IMR-90 (cell line): ENCODE measurements around the gene BCAS3. TPM values are rescaled to one million over a fixed set of nuclear protein-coding genes. Genes with fewer than 3 reads are reported as not detected.
A peak's percentile ranks its signal among the peaks of the same experiment; 100 is the strongest.

Source experiments
- ATAC-seq: fragments of 200-7000 bp; cut with Tn5 transposase; 2 replicates; pipeline ENCODE4 v1.9.1; 2020; ENCODE audit warnings: low read depth, mild to moderate bottlenecking, moderate library complexity
- BruUV-seq: library from RNA; stranded (reverse); fragments of 400-500 nt; replicated peaks from 2 replicates; lab custom pipeline; 2021; lab: Mats Ljungman, UMichigan
- CTCF ChIA-PET: fragments of 300-600 bp; formaldehyde crosslinking; extraction: SDS; loops from one replicate; lab custom pipeline; 2021; ENCODE audit warnings: antibody characterized with exemption; lab: Yijun Ruan, JAX
- POLR2A ChIA-PET: fragments of 300-600 bp; sonication (Branson Sonifier 250); formaldehyde crosslinking; loops from one replicate; lab custom pipeline; 2022; ENCODE audit warnings: antibody characterized with exemption; ENCODE audit not compliant: unreplicated experiment; lab: Charles Lee
- DNase-seq: peaks from one replicate; pipeline ENCODE4 v3.0.0; 2013
- H2AFZ ChIP-seq: replicated peaks from 2 replicates; pipeline ENCODE3; 2013; ENCODE audit warnings: low read length, mild to moderate bottlenecking; ENCODE audit not compliant: poor library complexity
- H2AK5ac ChIP-seq: 2 replicates; pipeline ENCODE4 v1.6.1; 2013; ENCODE audit warnings: low read depth, low read length, inconsistent platforms
- H2AK9ac ChIP-seq: replicated peaks from 2 replicates; pipeline ENCODE3; 2013; ENCODE audit warnings: mild to moderate bottlenecking, low read depth, low read length, moderate library complexity; ENCODE audit not compliant: poor library complexity
- H2BK120ac ChIP-seq: 2 replicates; pipeline ENCODE4 v1.6.1; 2013; ENCODE audit warnings: low read depth, low read length, inconsistent platforms
- H2BK15ac ChIP-seq: 3 replicates; pipeline ENCODE4 v1.6.1; 2013; ENCODE audit warnings: low read depth, low read length, inconsistent platforms
- H2BK20ac ChIP-seq: 2 replicates; pipeline ENCODE4 v1.6.1; 2013; ENCODE audit warnings: low read depth, mild to moderate bottlenecking, inconsistent platforms, low read length, moderate library complexity
- H2BK5ac ChIP-seq: 2 replicates; pipeline ENCODE4 v1.6.1; 2013; ENCODE audit warnings: mild to moderate bottlenecking, low read depth, low read length, inconsistent platforms; ENCODE audit not compliant: poor library complexity, severe bottlenecking
- H3K14ac ChIP-seq: replicated peaks from 2 replicates; pipeline ENCODE4 v1.6.1; 2013; ENCODE audit warnings: low read depth, low read length, inconsistent platforms
- H3K18ac ChIP-seq: 2 replicates; pipeline ENCODE4 v1.6.1; 2013; ENCODE audit warnings: low read depth, low read length, control low read depth
- H3K23ac ChIP-seq: 2 replicates; pipeline ENCODE4 v1.6.1; 2013; ENCODE audit warnings: low read depth, low read length, inconsistent platforms
- H3K27ac ChIP-seq: 2 replicates; pipeline ENCODE4 v1.5.1; 2013; ENCODE audit warnings: mild to moderate bottlenecking, control low read depth, low read length; ENCODE audit not compliant: insufficient read depth
- H3K27me3 ChIP-seq: 2 replicates; pipeline ENCODE4 v1.6.1; 2013; ENCODE audit warnings: low read length; ENCODE audit not compliant: control insufficient read depth, insufficient read depth
- H3K36me3 ChIP-seq: 2 replicates; pipeline ENCODE4 v1.6.1; 2013; ENCODE audit warnings: low read length, mixed read lengths; ENCODE audit not compliant: control insufficient read depth, insufficient read depth
- H3K4ac ChIP-seq: 2 replicates; pipeline ENCODE4 v1.6.1; 2013; ENCODE audit warnings: low read depth, low read length, inconsistent platforms
- H3K4me1 ChIP-seq: 2 replicates; pipeline ENCODE4 v1.6.1; 2013; ENCODE audit warnings: low read length, mixed read lengths; ENCODE audit not compliant: control insufficient read depth, insufficient read depth
- H3K4me2 ChIP-seq: 2 replicates; pipeline ENCODE4 v1.6.1; 2013; ENCODE audit warnings: low read depth, mild to moderate bottlenecking, control low read depth, low read length, moderate library complexity
- H3K4me3 ChIP-seq: 2 replicates; pipeline ENCODE4 v1.5.1; 2013; ENCODE audit warnings: low read depth, mild to moderate bottlenecking, control low read depth, low read length, moderate library complexity; ENCODE audit not compliant: insufficient read depth
- H3K56ac ChIP-seq: 2 replicates; pipeline ENCODE4 v1.6.1; 2013; ENCODE audit warnings: low read length, inconsistent platforms; ENCODE audit not compliant: insufficient read depth; ENCODE audit errors: extremely low read depth
- H3K79me1 ChIP-seq, 2 experiments: 2 replicates each; pipeline ENCODE4 v1.6.1; 2013; ENCODE audit warnings: low read length in 2 of 2, inconsistent platforms in 1 of 2, low read depth in 1 of 2
- H3K9ac ChIP-seq: 2 replicates; pipeline ENCODE4 v1.6.1; 2013; ENCODE audit warnings: low read depth, low read length, control low read depth
- H3K9me1 ChIP-seq: 2 replicates; pipeline ENCODE4 v1.6.1; 2013; ENCODE audit warnings: low read length, inconsistent platforms; ENCODE audit not compliant: insufficient read depth
- H3K9me3 ChIP-seq: 2 replicates; pipeline ENCODE4 v1.6.1; 2013; ENCODE audit warnings: low read length; ENCODE audit not compliant: control insufficient read depth, insufficient read depth
- H4K20me1 ChIP-seq: 2 replicates; pipeline ENCODE4 v1.6.1; 2013; ENCODE audit warnings: low read length, inconsistent platforms; ENCODE audit not compliant: insufficient read depth
- H4K5ac ChIP-seq: 2 replicates; pipeline ENCODE4 v1.6.1; 2013; ENCODE audit warnings: mild to moderate bottlenecking, low read depth, low read length, control low read depth
- H4K8ac ChIP-seq, 2 experiments: 2 replicates each; pipeline ENCODE4 v1.6.1; 2013; ENCODE audit warnings: low read depth in 2 of 2, low read length in 2 of 2, control low read depth in 1 of 2, inconsistent platforms in 1 of 2
- H4K91ac ChIP-seq: 2 replicates; pipeline ENCODE4 v1.6.1; 2013; ENCODE audit warnings: low read depth, low read length, inconsistent platforms; ENCODE audit not compliant: insufficient read depth
- CHD1 ChIP-seq: IDR thresholded peaks from 2 replicates; pipeline ENCODE4 v1.6.1; 2012; ENCODE audit warnings: low read depth, low read length, improper control_type of control experiment
- FOS ChIP-seq: fragments of 150-350 bp; IDR thresholded peaks from 2 replicates; pipeline ENCODE4 v1.6.1; 2016; ENCODE audit warnings: low read depth, low read length
- MAFK ChIP-seq: IDR thresholded peaks from 2 replicates; pipeline ENCODE4 v1.6.1; 2012; ENCODE audit warnings: low read depth, low read length, improper control_type of control experiment
- MXI1 ChIP-seq: IDR thresholded peaks from 2 replicates; pipeline ENCODE4 v1.6.1; 2012; ENCODE audit warnings: low read depth, mild to moderate bottlenecking, low read length, moderate library complexity, borderline replicate concordance
- NFE2L2 ChIP-seq: fragments of 150-350 bp; IDR thresholded peaks from 2 replicates; pipeline ENCODE4 v1.6.1; 2016; ENCODE audit warnings: low read depth, mild to moderate bottlenecking, low read length
- POLR2A ChIP-seq: IDR thresholded peaks from 2 replicates; pipeline ENCODE4 v1.6.1; 2012; ENCODE audit warnings: mild to moderate bottlenecking, low read depth, low read length
- RAD21 ChIP-seq: IDR thresholded peaks from 2 replicates; pipeline ENCODE4 v1.6.1; 2012; ENCODE audit warnings: low read length, improper control_type of control experiment
- RCOR1 ChIP-seq: IDR thresholded peaks from 2 replicates; pipeline ENCODE4 v1.6.1; 2012; ENCODE audit warnings: mild to moderate bottlenecking, low read length, improper control_type of control experiment; ENCODE audit not compliant: insufficient replicate concordance
- RFX5 ChIP-seq: IDR thresholded peaks from 2 replicates; pipeline ENCODE4 v1.8.0; 2012; ENCODE audit warnings: low read depth, mild to moderate bottlenecking, low read length, moderate library complexity
- SMC3 ChIP-seq: fragments of 150-350 bp; IDR thresholded peaks from 2 replicates; pipeline ENCODE4 v1.6.1; 2016; ENCODE audit warnings: low read depth, mild to moderate bottlenecking, antibody characterized with exemption, low read length, moderate library complexity
- USF2 ChIP-seq: fragments of 150-350 bp; IDR thresholded peaks from 2 replicates; pipeline ENCODE4 v1.6.1; 2017; ENCODE audit warnings: mild to moderate bottlenecking, antibody characterized with exemption, low read length, low read depth
- WGBS, 2 experiments: methylation state at CpG; one replicate each; pipeline versions ENCODE4 v1.1.5 to v1.1.7; 2013; ENCODE audit warnings: missing lambda C conversion rate in 2 of 2; ENCODE audit not compliant: insufficient read length in 1 of 2; ENCODE audit errors: extremely low coverage in 2 of 2; 5-methylcytosine and 5-hydroxymethylcytosine counted together
- dilution Hi-C: fragments of 300-500 bp; cut with HindIII; formaldehyde crosslinking; loops from one replicate; pipeline ENCODE4 v1.14.3; 2018; ENCODE audit warnings: low sequenced_read_pairs; ENCODE audit not compliant: unreplicated experiment
- in situ Hi-C: fragments of 300-500 bp; cut with MboI; formaldehyde crosslinking; loops from 3 replicates; pipeline ENCODE4 v1.14.3; 2019; ENCODE audit warnings: low sequenced_read_pairs, inconsistent platforms, mixed read lengths
- intact Hi-C: fragments of 100-400 bp; cut with micrococcal nuclease; formaldehyde crosslinking; loops from 2 replicates; pipeline ENCODE4 v1.10.0; 2022
- polyA plus RNA-seq, 3 experiments: library from polyadenylated mRNA; depleted of rRNA; stranded (reverse); fragments of >200 nt; gene quantifications; 2 replicates each; pipeline ENCODE4 v1.2.3, GENCODE V29; 2012; ENCODE audit warnings: low replicate concordance in 1 of 3
- total RNA-seq: library from RNA; depleted of rRNA; stranded (reverse); fragments of >200 nt; gene quantifications from 2 replicates; pipeline ENCODE4 v1.2.3, GENCODE V29; 2012
- TF ChIP-seq, protein P1 (sequence below): fragments of 150-350 bp; IDR thresholded peaks from 2 replicates; pipeline ENCODE4 v1.6.1; 2016; ENCODE audit warnings: low read depth, mild to moderate bottlenecking, low read length, moderate library complexity, borderline replicate concordance
- TF ChIP-seq, protein P2 (sequence below): conservative IDR thresholded peaks from 2 replicates; pipeline ENCODE4 v1.5.1; 2012; ENCODE audit warnings: mild to moderate bottlenecking, low read depth, low read length, improper control_type of control experiment

Gene BCAS3
- total and polyA plus RNA-seq, 2 of the 4 experiments (the other 2 are of a cell fraction), result 6.3 to 27.1 TPM

DNA sequence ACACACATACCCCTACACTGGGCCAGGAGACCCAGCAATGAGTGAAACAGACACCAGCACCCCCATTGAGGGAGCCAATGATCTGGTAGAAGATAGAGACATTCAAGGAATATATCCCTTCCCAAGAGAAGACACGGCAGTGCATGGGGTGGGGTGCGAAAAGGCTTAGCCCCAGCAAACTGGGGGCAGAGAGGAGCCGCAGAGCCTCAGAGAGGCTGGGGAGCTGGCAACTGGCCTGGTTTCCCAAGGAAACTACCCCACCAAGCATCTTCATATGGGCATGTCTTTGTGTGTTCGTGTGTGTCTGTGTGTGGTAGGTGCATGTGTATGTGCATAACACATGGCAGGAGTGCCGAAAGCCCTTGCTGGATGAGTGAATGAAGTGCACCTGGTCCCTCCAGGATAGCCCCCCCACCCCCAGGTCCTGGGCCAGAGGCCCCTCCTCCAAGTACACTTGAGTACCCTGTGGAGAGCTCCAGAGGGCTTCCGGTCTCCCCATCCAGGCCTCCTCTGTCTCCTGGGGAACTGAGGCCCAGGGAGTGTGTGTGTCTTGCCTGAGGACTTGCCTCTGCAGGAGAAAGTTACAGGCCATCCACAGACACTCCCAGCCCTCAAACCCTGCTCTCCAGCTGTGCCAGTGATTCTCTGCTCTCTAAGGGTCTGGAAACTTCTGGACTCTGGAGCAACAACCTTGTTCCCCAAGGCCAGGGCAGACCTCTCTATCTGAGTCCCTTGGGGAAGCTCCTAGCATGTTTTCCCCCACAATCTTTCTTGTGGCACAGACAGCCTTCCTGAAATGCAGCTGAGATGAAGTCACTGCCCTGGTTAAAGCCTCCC is 737.9 kb downstream of the BCAS3 start:
- POLR2A ChIA-PET, result no interaction called here
- no peak overlapping the region for H3K4me2 ChIP-seq
- TF ChIP-seq RCOR1, result no peak
- TF ChIP-seq SMC3, result no peak
- no peak for TF ChIP-seq USF2
- no peak for TF ChIP-seq RFX5
- TF ChIP-seq MAFK, result no peak
- TF ChIP-seq NFE2L2, result no peak
- TF ChIP-seq, protein P1, sequence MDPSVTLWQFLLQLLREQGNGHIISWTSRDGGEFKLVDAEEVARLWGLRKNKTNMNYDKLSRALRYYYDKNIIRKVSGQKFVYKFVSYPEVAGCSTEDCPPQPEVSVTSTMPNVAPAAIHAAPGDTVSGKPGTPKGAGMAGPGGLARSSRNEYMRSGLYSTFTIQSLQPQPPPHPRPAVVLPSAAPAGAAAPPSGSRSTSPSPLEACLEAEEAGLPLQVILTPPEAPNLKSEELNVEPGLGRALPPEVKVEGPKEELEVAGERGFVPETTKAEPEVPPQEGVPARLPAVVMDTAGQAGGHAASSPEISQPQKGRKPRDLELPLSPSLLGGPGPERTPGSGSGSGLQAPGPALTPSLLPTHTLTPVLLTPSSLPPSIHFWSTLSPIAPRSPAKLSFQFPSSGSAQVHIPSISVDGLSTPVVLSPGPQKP, result no peak
- no peak for TF ChIP-seq FOS
- TF ChIP-seq RAD21, result no peak
- no peak for TF ChIP-seq POLR2A
- TF ChIP-seq, protein P2, sequence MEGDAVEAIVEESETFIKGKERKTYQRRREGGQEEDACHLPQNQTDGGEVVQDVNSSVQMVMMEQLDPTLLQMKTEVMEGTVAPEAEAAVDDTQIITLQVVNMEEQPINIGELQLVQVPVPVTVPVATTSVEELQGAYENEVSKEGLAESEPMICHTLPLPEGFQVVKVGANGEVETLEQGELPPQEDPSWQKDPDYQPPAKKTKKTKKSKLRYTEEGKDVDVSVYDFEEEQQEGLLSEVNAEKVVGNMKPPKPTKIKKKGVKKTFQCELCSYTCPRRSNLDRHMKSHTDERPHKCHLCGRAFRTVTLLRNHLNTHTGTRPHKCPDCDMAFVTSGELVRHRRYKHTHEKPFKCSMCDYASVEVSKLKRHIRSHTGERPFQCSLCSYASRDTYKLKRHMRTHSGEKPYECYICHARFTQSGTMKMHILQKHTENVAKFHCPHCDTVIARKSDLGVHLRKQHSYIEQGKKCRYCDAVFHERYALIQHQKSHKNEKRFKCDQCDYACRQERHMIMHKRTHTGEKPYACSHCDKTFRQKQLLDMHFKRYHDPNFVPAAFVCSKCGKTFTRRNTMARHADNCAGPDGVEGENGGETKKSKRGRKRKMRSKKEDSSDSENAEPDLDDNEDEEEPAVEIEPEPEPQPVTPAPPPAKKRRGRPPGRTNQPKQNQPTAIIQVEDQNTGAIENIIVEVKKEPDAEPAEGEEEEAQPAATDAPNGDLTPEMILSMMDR, result no peak
- no peak for TF ChIP-seq MXI1
- TF ChIP-seq CHD1, result no peak

More for the DNA sequence above, 737.9 kb downstream of the BCAS3 start:
- H4K8ac ChIP-seq, result peak overlapping the region; percentile 83 to 84; a peak in 3 of 4 replicates
- H2BK120ac ChIP-seq, result no peak overlapping the region
- H2BK15ac ChIP-seq, result no peak overlapping the region
- no CpG with 5 or more reads among the region's 6 CpGs for WGBS, 2 experiments
- no peaks in the 10 kb centered on the region for H4K20me1 ChIP-seq
- H3K9me3 ChIP-seq, result no peaks in the 10 kb centered on the region
- peak overlapping the region; percentile 59 for H3K4ac ChIP-seq
- BruUV-seq, result no TSS peak
- H3K9ac ChIP-seq, result no peak overlapping the region
- no peak for ATAC-seq
- H2BK20ac ChIP-seq, result 0 out of 2 replicates have a peak overlapping the region, but pooled peaks have one; percentile 8
- H2AK5ac ChIP-seq, result peak overlapping the region; percentile 60
- dilution Hi-C loops (no loop called here), intact Hi-C loops (no loop called here), in situ Hi-C loops (no loop called here)
- H3K27me3 ChIP-seq, result peaks cover 5% of the 10 kb centered on the region; the same call in 1 of the 2 replicates
- peak overlapping the region; percentile 23 for H2BK5ac ChIP-seq
- H3K27ac ChIP-seq, result peak overlapping the region; percentile 21; the same call in 1 of the 2 replicates
- peak overlapping the region; percentile 59 for H4K5ac ChIP-seq
- peak; percentile 37 for DNase-seq
- no peaks in the 10 kb centered on the region; the same call in 1 of the 2 replicates for H3K9me1 ChIP-seq
- H3K4me3 ChIP-seq, result no peak overlapping the region
- H2AFZ ChIP-seq, result peak overlapping the region; percentile 93
- H3K4me1 ChIP-seq, result peaks cover 20% of the 10 kb centered on the region
- peak overlapping the region; percentile 43 for H2AK9ac ChIP-seq
- 0 out of 2 replicates have a peak overlapping the region, but pooled peaks have one; percentile 44 for H4K91ac ChIP-seq
- H3K23ac ChIP-seq, result peak overlapping the region; percentile 36
- CTCF ChIA-PET, result interaction anchor here (0.6 kb wide), 1 partner anchor 11 kb away, joined by 3 read pairs; no protein-coding TSS in a partner anchor
- no peak overlapping the region for H3K56ac ChIP-seq
- H3K36me3 ChIP-seq, result no peaks in the 10 kb centered on the region
- H3K18ac ChIP-seq, result 0 out of 2 replicates have a peak overlapping the region, but pooled peaks have one; percentile 20
- H3K79me1 ChIP-seq, result peaks cover 9 to 37% of the 10 kb centered on the region in 2 experiments; a peak in 3 of 4 replicates
- H3K14ac ChIP-seq, result no peak overlapping the region; the same call in 1 of the 2 replicates
